ENCODE measurements around the gene FRMD3.

Gene FRMD3

DNA sequence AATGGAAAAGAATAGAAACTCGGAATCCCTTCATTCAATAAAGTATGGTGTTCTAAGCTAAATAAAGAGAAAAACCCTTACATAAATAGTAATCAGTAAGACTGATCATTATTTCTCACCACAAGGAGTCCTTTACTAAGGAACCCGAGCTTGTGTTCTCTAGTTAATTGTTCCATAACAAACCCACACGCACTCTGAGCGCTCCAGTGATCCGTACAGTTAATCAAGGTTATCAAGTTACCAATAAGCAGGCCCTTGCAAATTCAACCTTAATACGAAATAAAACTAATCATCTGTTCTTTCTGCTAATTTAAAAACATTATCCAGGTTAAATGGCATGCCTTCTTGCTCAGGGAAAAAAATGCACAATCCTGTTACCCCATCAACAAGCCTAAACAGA, 224.4 kb downstream of the FRMD3 start:
- Histone ChIP-seq H3K27ac (no peak overlapping the region), H3K4me3 (no peak overlapping the region)

GRCh38 chr9:83312537-83312936, 225.7 kb downstream of the FRMD3 start:
- Histone ChIP-seq H3K27ac (no peak overlapping the region), H3K4me3 (no peak overlapping the region)

- H3K27ac ChIP-seq, result no peak overlapping the region
- H3K4me3 ChIP-seq, result no peak overlapping the region
Measured at GRCh38 chr9:83307066-83307724, 231.0 kb downstream of the FRMD3 start.

DNA sequence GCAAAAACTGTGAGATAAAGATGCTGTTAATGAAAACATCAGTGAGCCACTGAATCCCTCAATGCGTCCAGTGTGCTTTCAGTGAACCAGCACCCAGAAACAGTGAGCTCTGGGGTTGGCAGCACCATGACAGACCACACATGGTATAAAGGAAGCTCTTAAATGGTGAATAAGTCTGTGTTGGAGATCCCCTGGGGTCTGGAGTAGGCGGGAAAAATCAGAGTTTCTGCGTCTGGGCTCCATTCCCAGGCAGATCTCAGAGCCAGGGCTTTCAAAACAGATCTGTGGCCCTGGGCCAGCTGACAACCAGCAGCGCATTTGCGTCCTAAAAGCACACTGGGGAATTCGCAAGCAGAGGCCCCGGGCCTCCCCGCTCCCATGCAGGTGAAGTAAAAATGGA, 233.5 kb downstream of the FRMD3 start:
- H3K27ac ChIP-seq, result peak overlapping the region in 1 of 21 experiments; percentile 73
- no peak overlapping the region for H3K4me3 ChIP-seq

DNA sequence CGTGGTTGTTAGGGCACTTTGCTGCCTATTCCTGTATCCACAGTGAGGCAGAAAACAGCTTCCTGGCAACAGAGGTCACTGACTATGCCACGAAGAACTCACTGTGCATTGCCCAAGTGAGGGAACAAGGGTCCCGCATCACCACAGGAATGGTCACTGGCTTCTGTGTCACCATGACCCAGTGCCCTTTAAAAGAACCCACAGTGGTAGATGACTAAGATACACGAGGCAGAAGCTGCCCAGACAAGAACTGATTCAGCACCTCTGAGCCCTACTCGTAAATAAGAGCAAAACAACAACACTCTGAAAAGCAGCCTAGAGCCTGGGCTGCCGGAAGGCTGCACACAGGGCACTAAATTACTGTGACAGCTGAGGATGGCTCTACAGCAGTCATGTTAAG, 238.6 kb downstream of the FRMD3 start:
- no peak overlapping the region for H3K27ac ChIP-seq
- no peak overlapping the region for H3K4me3 ChIP-seq

- Histone ChIP-seq H3K4me3 (no peak overlapping the region), H3K27ac (no peak overlapping the region)
Measured at GRCh38 chr9:83299094-83299493, 239.1 kb downstream of the FRMD3 start.

DNA sequence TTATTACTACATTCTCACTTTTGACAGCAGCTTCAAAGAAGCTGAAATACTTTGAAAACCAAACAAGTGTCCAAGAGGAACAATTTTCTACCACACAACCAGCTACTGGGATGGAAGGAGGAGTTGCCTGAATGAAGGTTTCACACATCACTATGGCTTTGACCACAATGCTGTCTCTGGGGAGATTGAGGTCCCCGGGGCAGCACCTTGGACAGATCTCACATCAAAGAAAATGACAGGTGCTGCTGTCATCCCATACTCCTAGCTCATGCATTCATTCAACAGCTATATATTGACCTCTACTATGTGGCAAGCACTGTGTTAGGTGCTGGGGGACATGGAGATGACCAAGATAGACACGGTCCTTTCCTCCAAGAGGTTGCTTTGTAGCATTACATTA, 242.1 kb downstream of the FRMD3 start:
- H3K4me3 ChIP-seq, result no peak overlapping the region
- no peak overlapping the region for H3K27ac ChIP-seq

DNA sequence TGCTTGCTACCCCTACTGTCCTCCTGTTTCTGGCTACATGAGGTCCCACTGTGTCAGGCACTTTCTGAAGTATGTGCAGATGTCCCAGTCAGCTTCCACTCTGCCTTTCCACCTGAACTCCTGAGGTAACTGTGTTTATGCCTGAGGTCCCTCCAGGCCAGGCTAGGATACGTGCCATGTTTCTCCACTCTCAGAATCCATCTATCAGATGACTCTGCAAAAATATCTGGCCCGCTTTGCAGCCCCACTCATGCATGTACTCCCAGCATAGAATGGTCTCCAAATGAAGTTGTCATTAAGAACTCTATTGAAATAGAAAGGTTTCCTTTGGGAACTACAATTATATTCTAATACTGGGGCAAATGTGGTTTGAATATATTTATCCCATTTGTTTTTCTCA, 243.4 kb downstream of the FRMD3 start:
- Histone ChIP-seq H3K27ac (no peak overlapping the region), H3K4me3 (no peak overlapping the region)

GRCh38 chr9:83291196-83291595, 247.0 kb downstream of the FRMD3 start:
- H3K4me3 ChIP-seq, result no peak overlapping the region
- no peak overlapping the region for H3K27ac ChIP-seq

DNA sequence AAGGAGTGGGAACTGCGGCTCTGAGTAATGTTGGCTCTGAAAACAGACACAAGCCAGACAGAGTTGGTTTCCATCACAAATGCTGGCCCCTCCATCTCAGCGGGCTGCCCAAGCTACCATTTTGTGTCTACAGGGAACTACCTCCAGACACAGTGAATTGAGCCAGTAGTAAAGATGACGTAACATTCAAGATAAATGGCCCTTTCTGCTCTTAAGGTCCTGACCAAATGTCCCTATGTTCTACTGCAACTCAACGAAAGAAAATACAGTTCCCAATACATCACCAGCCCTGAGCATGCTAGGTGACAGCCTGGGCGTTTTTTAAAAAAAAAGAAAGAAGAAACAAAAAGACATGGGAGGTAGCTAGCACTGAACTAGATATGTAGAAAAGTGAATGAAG, 247.5 kb downstream of the FRMD3 start:
- H3K4me3 ChIP-seq, result no peak overlapping the region
- H3K27ac ChIP-seq, result no peak overlapping the region

GRCh38 chr9:83287021-83287420, 251.2 kb downstream of the FRMD3 start:
- Histone ChIP-seq H3K4me3 (no peak overlapping the region), H3K27ac (no peak overlapping the region)

- no peak overlapping the region for H3K4me3 ChIP-seq
- no peak overlapping the region for H3K27ac ChIP-seq
Measured at GRCh38 chr9:83285445-83286225, 252.6 kb downstream of the FRMD3 start.

GRCh38 chr9:83284746-83285145, 253.5 kb downstream of the FRMD3 start:
- H3K27ac ChIP-seq, result no peak overlapping the region
- H3K4me3 ChIP-seq, result no peak overlapping the region

GRCh38 chr9:83283528-83283927, 254.7 kb downstream of the FRMD3 start:
- no peak overlapping the region for H3K27ac ChIP-seq
- H3K4me3 ChIP-seq, result no peak overlapping the region

DNA sequence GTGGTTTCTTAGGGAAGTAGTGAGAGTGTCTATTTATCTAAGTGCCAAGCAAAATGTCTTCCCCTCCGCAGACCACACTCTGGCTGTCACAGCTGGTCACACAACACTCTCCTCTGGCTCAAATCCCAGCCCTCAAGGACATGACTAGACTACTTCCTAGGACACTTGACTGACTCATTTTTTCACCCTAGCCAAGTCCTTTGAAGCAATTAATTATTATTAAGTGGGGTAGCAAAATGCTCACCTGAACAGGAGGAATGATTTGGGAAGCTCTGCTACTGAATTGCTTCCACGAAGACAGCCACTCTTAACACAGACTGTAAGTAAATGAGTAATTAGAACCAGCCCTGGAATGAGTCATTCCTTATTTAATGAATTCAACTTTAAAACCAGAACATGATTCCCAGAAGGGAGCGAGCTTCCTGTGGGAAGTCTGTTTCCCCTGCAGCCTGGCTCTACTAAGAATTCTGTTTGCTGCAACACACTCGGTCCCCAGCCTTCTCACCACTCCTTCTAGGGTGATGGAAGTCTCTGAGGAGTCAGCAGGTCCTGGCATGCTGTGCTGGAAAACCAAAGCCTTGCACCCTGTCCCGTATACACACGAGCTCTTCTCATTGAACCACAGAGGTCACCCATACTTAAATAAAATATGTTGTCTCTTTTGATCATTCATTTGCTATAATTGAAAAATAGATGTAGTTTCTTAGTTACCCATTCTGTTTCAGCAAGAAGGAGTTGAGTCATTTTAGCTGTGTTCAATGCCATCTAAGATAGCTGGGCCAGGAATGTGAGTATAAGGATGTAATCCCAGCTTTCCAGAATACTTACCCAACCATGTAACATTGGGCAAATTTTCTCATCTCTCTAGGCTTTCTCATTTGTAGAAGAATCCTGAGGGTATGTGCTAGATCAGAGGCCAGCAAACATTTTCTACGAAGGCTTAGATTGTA, 256.6 kb downstream of the FRMD3 start:
- H3K27ac ChIP-seq, result peak overlapping the region in 11 of 21 experiments; percentile 0 to 64 (median 36)
- H3K4me3 ChIP-seq, result no peak overlapping the region

DNA sequence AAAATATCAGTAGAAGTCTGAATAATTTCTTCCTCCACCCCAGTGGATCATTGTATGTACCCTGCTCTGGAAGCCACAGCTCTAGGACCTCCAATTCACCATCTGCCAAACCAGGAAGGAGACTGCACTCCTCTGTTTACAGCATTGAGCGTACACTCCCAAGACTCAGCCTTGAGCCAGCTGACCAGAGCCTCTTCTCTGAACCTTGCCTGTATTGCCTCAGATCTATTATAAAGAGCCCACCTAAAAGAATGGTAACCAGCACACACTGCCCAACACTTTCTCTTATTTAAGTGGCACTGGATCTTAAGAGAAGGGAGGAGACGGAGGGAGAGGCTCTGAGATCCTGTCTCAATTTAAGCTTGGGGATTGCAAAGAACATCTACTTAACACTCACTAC, 257.4 kb downstream of the FRMD3 start:
- Histone ChIP-seq H3K27ac (peak overlapping the region in 6 of 21 experiments; percentile 11 to 64 (median 42)), H3K4me3 (no peak overlapping the region)

DNA sequence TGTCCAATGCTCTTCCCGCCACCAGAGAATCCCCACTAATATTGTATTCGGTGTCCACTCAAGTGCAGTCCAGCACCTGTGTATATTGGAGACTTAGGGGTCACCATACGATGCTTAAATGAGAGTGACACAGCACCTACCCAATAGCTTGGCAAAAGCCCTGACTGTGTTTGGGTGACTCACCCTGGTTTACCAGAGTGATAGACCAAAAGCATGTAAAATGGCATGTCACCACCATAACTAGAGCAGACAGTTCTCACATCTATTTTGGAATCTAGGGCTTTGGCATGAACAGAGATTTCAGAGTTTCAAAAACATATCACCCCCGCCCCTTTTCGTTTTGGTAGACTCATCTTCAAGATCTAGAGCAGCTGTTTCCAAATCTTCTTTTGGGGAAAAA, 257.9 kb downstream of the FRMD3 start:
- H3K4me3 ChIP-seq, result no peak overlapping the region
- peak overlapping the region in 1 of 21 experiments; percentile 51 for H3K27ac ChIP-seq

DNA sequence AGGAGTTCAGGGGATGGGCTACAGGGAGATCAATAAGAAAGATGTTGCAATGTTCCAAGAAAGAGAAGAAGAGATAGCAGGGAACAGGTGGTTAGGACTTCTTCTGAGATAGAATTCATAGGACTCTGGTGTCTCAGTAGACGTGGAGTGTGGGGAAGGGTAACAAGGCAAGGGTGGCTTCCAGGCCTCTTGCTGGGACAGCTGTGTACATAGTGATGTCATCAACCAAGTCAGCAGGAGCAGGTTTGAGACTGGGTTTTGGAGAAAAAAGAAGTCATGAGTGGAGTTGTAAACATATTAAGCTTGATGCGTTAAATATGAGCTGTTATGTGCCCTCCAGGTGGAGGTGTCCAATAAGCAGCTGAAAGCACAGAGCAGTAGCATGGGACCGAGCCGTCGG, 263.4 kb downstream of the FRMD3 start:
- Histone ChIP-seq H3K4me3 (no peak overlapping the region), H3K27ac (no peak overlapping the region)

GRCh38 chr9:83271665-83272071, 266.5 kb downstream of the FRMD3 start:
- H3K27ac ChIP-seq, result no peak overlapping the region
- no peak overlapping the region for H3K4me3 ChIP-seq

DNA sequence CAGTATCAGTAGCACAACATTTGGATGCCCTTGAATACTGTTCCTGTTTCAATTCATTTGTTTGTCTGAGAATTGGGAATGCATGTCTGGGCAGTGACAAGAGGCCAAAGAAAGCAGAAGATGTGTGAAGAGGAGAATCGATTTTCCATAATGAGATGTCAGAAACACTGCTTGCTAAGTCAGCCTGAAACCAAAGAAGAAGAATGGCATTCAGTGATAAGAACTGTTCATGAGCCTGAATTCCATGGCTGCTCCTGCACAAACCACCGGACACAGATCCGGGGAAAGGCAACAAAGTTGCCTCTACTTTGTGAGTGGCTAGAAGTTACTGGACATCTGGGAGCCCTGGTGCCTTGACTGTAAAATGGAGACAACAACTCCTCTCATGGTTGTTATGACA, 268.1 kb downstream of the FRMD3 start:
- Histone ChIP-seq H3K4me3 (no peak overlapping the region), H3K27ac (no peak overlapping the region)
